GM19463 (cell line): Measurements from ENCODE around the gene DGUOK.
"Not testable (repeated sequence)": the region's sequence is repeated elsewhere in the genome, so short reads cannot be mapped to it uniquely, and the experiment has no call there.

Source experiments
- ATAC-seq: cut with Tn5 transposase; IDR thresholded peaks from one replicate; pipeline ENCODE4 v1.9.1; 2021; ENCODE audit warnings: mild to moderate bottlenecking, moderate library complexity; ENCODE audit not compliant: unreplicated experiment

Gene DGUOK

DNA sequence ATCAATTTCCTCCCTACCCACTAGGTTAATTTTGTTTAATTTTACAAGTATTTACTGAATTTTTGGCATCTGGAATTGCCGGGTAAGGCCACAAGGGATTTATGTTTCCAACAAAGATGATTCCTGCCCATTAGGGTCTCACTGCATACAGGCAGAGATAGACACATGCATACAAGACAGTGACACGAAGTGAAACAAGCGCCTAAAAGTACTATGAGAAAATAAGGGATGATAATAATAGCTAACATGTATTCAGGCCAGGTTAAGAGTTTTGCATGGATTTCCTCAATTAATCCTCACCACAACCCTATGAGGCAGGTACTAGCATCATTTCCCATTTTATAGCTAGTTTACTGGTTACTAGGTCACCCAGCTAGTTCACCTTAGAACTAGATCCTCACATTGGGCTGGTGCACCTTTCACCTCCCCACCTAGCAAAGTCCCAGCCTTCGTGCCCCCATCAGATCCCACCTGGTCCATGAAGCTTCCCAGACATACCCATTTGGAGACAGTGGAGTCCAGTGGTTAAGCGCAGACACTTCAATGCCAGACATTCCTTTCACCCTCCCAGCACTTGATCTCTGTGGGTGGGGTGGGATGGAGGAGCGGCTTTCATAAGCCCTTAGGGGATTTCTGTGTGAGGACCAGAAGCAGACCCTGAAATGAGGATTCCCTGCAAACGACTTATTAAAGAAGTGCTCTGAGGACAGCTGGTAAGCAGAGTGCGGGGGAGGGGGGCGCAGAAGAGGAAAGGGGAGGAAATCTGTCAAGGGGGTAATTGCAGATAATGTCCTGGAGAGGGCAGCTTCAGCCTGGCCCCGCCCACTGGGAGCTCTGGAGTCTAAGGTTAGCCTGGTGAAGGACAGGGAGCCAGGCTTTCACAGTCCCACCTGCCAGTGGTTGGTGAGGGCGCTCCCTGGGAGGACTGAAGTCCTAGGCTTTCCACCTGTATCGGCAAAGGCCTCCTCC, 5.8 kb upstream of the DGUOK start:
- no peak for ATAC-seq

- no peak for ATAC-seq
Observed at GRCh38 chr2:73921581-73921980, 5.1 kb upstream of the DGUOK start.

GRCh38 chr2:73922681-73923080, 4.0 kb upstream of the DGUOK start:
- ATAC-seq = no peak

DNA sequence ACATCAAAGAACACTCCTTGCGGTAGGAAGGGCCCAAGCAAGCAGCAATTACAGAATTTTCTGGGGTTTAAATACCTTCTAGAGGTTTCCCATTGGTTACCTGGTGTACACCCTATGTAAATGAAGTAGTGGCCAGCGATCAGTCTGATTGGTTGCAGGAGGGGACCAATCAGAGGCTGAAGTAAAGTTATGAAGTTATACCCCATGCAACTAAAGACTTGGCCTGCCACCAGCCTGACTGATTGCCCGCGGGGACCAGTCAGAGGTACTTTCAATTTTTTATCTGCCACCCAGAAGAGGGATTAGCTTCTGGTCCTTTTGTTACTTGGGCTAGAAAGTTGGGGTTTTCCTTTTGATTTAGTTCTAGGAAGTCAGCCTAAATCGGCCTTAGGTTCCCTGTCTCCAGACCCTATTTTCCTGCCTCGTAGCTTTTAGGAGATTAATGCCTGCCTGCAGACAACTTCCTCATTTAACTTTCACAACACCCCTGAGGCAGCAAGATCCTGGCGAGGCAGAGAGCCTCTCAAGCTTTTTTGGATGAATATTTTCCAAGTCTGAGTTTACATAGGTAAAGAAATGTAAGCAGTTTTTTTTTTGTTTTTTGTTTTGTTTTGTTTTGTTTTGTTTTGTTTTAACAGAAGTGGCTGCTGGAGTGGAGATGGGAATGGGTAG, 1.5 kb upstream of the DGUOK start:
- no peak for ATAC-seq

DNA sequence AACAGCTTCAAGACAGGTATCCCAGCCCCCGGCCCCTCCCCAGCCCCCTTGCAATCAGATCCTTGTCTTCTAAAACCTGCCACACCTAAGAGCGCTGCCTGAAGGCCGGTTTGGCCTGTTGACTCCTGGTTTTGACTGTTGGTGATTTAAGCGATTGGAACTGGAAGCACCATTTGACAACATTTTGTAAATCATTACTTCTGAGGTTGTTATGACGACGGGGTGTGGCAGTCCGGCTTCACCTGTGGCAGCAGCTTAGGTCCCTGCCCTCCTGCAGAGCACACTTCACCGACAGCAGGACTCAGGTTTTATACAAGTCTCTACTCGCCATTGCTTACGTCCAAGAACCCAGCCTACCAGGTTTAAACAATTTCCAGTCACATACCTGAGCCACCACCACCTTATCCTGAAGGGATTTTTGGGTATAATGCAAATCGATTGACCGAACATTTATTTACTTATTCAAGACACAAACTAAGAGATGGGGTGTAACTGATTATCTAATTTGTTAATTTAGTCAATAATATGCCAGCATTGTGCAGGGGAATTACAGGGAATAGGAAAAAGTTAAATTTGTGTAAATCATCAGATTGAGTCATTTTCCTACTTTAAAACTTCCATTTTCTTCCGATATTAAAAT, 707 bp upstream of the DGUOK start:
- no peak for ATAC-seq

DNA sequence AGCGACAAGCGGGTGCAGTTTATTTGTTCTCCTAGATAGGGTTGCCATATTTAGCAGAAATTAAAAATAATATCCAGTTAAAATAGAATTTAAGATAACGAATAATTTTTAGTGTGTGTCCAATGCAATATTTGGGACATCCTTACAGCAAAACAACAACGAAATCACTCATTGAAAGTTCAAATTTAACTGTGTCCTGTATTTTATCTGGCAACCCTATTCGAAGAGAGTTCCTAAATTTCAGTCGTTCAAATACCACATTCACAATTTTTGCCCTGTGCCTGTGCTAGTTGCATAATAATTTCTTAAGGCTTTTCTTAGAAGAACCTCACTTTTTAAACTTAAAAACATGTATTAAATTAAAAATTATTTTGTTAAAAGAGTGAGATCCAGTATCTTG, 664 bp downstream of the DGUOK start:
- no peak for ATAC-seq

DNA sequence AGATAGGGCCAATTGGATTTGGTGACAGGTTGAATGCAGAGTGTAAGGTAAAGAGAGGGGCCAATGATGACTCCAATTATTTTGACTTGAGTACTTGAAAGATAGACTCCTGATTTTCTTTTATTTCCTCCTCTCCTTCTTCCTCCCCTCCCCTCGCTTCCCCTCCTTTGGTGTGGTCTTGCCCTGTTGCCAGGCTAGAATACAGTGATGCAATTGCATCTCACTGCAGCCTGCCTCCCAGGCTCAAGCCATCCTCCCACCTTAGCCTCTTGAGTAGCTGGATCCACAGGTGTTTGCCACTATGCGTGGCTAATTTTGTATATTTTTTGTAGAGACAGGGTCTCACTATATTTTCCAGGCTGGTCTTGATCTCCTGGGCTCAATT, 2.3 kb downstream of the DGUOK start:
- no peak for ATAC-seq

GRCh38 chr2:73930386-73930785, 3.7 kb downstream of the DGUOK start:
- ATAC-seq = no peak

GRCh38 chr2:73931531-73932500, 5.1 kb downstream of the DGUOK start:
- no peak for ATAC-seq

- no peak for ATAC-seq
Observed at GRCh38 chr2:73933194-73933593, 6.5 kb downstream of the DGUOK start.

- ATAC-seq = no peak
Observed at GRCh38 chr2:73935641-73936040, 9.0 kb downstream of the DGUOK start.

GRCh38 chr2:73937103-73937885, 10.6 kb downstream of the DGUOK start:
- no peak for ATAC-seq

DNA sequence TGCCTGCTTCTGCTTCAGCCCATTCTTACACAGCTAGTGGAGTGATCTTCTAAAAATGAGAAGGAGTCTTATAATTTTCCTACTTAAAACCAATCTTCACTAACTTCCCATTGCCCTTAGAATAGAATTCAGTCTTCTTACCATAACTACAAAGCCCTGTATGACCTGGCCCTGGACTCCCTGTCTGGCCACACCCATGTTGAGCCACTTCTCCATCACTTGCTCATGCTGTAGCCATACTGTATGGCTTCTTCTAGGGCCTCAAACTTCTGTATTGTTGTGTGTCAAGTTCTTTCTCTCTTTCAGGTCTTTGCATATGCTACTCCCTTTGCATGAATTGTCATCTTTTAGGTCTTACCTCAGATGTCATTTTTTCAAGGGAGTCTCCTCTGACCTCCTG, 11.2 kb downstream of the DGUOK start:
- ATAC-seq = no peak

DNA sequence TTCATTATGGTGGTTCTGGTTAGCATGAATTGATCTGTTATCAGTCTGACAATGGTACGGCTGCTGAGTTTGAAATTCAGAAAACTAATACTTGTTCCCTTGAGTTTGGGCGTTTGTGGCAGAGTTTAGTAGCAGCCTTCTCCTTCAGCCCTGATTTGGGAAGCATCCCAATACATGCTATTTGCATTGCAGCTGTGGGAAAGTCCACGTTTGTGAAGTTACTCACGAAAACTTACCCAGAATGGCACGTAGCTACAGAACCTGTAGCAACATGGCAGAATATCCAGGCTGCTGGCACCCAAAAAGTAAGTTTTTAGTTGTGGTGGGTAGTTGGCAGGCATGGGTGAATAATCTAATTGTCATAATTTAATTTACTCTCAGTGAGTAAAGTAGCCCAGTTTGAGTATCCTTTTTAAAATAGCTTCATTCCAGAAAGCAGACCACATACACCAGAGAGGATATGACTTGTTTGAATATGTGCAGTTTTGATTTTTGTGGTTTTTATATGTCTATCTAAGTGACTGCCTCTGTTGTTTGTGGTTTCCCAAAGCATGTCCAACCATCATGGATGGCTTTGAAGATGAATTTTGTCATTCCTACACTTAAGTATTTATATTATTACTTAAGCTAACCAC, 12.2 kb downstream of the DGUOK start:
- ATAC-seq = no peak

GRCh38 chr2:73939419-73939818, 12.7 kb downstream of the DGUOK start:
- no peak for ATAC-seq

GRCh38 chr2:73940066-73940465, 13.4 kb downstream of the DGUOK start:
- ATAC-seq = not testable (repeated sequence)

DNA sequence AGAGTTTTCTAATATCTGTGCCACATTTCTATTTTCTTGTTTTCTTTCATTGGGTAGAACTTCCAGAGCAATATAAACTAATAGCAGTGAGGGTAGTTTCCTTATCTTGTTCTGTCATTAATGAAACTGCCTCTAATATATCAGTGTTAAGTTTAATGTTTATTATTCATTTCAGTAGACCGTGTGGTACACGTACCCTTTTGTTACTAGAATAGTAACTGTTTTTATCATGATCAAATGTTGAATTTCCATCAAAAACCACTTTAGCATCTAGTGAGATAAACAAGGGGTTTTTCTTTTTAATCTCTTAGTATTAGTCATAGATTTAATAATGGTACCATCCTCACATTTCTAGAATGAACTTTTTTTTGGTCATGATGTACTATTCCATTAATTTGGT, 16.0 kb downstream of the DGUOK start:
- no peak for ATAC-seq

- peak; percentile 76 for ATAC-seq
Observed at GRCh38 chr2:73944714-73945113, 18.0 kb downstream of the DGUOK start.

- no peak for ATAC-seq
Observed at GRCh38 chr2:73946215-73946614, 19.5 kb downstream of the DGUOK start.
